Measurements from ENCODE around the gene PREP.
"Not testable (repeated sequence)": the region's sequence is repeated elsewhere in the genome, so short reads cannot be mapped to it uniquely, and the experiment has no call there.

PREP gene

DNA sequence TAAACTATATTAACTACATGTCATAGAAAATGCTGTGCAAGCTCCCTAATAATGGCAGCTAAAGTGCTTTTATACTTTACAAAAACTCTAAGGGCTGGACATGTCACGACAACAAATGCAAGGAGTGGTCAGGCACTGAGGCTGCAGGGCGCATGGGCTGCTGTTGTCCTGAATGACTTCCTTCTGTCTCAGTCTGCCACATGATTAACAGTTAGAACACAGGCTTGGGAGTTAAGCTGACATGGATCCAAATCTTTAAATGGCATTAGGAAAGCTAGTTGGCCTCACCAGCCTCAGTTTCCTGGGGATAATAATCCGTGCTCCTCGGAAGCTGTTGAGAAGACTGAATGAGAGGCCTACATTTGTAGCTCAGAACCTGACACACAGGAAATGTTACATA lies 57.4 kb downstream of the PREP start:
- DNase-seq (ENCODE audit: low spot score): no peak

DNA sequence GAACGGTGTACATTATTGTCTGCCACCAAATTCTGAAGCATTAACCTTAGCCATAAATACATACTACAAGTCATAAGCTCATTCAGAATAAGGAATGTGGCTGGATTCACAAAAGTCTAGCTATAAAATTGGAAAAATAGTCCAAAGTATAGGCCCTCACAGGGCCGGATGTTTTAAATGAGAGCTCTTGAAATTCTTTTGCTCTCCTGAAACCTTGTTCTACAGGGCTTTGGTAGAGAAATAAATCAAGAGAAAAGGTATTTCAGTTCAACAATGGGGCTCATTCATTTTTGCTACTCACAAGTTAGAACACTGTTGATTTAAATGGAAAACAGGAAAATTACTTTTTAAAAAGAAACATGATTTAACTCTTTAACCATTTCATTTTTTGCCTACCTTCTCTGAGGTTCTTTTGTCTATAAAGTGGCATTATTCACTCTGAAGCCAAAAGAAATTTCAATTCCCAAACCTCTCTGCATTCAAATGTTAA lies 58.0 kb downstream of the PREP start:
- DNase-seq (ENCODE audit: low spot score): no peak

- not testable (repeated sequence) for DNase-seq (ENCODE audit: low spot score)
Observed at GRCh38 chr6:105338350-105338983, 64.4 kb downstream of the PREP start.

DNA sequence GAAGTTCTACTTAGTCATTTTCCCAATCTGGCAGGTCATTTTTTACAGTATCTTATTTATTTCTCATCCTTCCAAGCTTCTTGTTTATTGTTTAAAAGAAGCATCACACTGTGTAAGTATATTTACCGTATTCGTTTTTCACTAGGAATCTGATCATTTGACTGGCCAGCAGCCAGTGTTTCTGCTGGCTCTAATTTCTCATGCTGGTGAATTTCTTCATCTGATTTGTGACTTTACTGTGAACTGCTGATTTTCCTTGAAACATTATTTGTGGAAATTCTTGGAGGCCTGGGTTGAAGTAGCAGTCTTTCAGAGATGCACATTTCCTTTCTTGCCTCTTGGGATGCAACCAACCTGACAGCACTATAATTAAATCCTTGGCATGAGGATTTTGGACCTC lies 65.9 kb downstream of the PREP start:
- no peak for DNase-seq (ENCODE audit: low spot score)

DNA sequence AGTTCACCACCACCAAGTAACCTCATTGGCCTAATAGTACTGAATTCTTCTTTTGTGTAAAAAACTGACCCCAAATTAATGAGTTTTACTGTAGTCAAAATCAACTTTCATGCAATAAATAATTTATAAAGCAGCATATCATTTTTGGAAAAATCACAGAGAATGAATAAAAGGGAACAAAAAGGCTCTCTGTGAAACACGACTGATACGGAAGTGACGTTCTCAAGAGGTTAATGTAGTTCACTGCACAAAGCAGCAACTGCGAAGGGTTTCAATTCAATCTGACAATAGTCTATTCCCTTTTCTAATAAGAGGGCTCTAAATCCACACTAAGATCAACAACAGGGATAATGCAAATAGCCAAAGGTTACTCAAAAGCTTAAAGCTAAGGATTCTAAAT lies 70.3 kb downstream of the PREP start:
- DNase-seq (ENCODE audit: low spot score): no peak

GRCh38 chr6:105331927-105332326 lies 71.0 kb downstream of the PREP start:
- no peak for DNase-seq (ENCODE audit: low spot score)

GRCh38 chr6:105330913-105331312 lies 72.0 kb downstream of the PREP start:
- no peak for DNase-seq (ENCODE audit: low spot score)

DNA sequence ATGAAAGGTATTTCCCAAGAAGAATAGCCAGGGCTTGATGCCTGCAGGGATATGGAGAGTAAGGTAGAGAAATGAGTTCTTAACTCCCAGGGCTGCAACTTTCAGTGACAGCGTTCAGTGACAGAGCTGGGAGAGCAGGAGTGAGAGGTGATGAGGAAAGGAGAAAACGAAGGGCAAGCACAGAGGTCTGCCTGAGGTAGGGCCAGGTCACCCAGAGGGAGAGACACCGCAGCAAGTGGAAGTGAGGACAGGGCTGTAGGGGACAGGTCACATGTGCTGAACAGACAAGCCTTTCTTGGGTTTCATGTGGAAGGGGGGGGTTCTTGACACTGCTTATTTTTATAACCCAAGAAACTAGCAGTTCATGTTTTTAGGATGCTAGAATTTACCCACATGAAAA lies 72.5 kb downstream of the PREP start:
- DNase-seq (ENCODE audit: low spot score): no peak

DNA sequence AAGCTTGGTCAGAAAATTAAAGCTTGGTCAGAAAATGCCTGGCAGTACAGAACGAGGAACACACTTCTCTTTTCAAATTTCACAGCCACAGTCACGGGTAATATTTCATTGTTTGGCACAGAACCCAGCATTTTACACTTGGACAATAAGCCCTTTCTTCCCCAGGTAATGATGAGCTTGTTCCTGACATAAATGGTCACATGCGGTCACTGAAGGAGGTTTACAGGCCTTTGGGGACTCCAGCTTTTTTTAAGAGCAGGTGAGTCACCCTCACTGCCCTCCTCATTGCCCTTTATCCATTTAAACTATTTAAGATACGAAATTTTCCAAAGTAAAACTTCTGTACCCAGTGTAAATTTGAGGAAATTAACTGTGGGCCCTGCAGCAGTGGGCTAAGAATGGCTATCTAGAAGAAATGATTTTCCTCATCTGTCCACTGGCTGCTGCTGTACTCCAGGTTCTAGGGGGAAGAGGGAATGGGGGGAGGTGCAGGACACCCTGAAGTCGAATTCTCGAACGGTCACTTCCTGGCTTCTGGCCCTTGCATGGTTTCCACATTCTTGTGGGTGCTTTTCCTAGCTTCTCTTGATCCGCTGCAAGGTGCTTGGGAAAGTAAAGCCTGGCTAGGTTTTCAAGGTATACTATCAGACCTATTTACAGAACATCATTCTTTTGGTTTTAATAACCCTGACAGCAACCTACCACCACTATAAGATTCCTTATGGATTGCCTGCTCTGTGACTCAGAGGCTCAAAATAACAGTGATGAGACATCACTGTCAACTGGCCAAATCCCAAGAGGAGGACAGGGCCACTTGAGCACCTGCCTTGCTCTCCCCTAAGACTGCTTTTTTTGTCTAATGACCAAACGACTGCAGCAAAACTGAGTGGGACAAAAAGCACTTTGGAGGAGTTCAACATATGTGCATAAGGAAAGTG lies 75.8 kb downstream of the PREP start:
- peak; percentile 58 for DNase-seq (ENCODE audit: low spot score)

DNA sequence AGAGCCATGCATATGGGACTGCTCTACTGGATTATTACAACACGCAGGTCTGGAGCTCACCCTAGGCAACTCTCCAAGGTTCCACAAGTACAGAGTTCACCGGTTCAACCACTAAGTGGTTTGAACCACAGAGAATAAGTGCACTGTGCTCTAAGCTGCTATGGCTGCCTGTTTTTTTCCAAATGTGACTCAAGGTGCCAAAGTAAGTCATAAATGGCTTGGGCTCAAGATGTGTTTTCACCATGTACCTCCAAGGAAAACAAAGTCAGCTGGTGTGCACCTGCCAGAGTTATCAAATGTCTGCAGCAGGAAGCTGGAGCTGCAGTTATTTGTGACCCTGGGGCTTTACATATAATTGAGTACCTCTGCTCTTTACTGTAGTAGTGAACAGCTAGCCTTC lies 76.7 kb downstream of the PREP start:
- DNase-seq (ENCODE audit: low spot score): no peak

DNA sequence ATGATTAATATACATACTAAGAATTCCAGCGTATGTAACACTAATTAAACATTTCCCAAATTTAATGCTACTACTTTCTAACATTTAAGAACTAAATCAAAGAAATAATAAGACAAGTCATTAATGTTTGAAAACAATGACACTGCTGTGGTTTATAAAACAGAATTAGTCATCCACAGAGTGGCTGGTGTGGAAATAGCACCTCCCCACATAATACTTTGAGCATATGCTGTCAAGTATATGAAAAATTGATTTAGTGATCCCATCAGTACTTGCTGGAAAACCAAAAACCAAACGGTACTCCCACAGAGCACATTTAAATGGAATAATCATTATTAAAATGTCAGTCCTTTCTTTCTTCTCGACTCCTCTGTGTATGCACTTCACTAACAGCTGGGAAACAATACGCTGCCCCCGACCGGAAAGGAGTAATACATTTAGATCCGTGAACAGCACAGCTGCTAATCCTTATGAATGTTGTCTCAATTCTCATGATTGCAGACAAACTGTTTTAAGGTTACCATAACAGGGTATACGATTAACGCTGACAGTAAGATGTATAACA lies 78.4 kb downstream of the PREP start:
- no peak for DNase-seq (ENCODE audit: low spot score)

DNA sequence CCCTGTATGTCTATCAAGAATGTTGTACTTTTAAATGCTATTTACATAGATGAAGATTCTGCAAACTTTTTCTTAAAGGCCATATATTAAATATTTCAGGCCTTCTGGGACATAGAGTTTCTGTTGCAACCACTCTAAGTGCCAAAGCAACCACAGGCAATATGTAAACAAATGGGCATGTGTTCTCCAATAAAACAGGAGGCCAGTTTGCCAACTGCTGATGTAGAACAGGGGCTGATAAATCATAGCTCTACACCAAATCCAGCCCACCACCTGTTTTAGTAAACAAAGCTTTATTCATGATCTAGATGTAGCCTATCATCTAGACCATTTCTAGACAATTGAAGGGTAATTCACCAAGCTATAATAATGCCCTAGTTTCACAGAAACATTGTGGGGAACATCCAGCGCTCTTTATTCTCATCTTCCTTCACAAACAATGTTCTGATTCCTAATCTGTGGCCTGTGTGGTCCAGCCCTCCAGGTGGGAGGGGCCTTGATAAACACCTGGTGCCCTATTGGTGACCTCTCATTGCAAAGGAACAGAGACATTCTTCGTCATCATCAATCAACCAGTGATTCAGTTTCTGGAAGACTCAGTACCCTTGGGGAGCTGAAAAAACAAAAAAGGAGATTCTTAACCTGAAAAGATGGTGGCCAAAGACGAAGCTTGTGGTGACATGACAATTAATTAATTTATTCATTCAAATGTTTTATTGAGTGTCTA lies 80.2 kb downstream of the PREP start:
- DNase-seq (ENCODE audit: low spot score): no peak

DNA sequence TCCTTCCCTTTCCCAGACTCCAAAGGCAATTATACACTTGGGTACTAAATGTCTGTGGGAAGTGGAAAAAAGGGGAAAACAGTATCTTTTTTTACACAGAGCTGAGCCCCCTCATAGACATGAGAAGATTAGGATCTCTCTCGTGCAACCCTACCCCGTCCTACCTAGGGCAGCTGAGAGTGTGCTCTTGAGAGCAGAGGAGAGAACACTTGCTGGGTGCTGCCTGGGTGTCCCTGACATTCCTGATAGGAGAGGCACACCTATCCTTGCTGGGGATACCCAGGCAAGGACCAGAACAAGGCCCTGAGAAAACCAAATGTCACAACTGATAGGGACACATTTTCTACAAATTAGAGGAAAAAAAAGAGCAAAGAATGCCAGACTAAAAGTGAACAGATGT lies 81.2 kb downstream of the PREP start:
- DNase-seq (ENCODE audit: low spot score): no peak

DNA sequence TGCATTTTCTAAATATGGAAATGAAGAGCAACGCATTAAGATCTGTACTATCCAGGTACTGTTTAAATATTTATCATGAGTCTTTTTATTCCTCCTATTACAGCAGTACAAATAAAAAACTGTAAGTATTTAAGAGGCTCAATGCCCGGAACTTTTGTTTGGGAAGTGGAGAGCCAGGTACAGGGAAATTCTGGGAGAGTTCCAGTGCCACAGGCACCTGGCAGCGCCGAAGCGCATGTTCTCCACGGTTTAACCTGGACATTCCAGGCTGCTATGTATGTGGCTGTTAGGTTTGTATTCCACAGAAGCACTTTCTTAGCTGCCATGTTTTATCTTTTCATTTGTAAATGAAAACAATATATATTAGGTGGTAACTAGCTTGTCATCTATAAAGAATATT lies 81.7 kb downstream of the PREP start:
- no peak for DNase-seq (ENCODE audit: low spot score)

DNA sequence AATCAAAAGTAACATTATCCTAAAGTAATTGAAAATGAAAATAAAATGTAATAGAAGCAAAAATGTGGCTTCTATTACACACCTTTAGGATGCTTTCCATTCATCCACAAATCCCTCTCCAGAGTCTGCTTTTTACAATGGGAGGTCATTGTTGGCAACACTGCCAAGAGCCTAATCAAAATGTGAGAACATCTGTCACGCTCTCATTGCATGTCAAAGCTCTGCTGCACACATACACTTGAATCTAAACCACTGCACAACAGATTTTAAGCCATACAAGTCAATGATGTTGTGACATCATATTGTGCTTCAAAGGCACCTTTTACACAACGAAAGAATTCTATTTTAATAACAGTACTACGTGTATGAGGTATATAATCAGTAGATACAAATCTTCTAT lies 82.1 kb downstream of the PREP start:
- no peak for DNase-seq (ENCODE audit: low spot score)

DNA sequence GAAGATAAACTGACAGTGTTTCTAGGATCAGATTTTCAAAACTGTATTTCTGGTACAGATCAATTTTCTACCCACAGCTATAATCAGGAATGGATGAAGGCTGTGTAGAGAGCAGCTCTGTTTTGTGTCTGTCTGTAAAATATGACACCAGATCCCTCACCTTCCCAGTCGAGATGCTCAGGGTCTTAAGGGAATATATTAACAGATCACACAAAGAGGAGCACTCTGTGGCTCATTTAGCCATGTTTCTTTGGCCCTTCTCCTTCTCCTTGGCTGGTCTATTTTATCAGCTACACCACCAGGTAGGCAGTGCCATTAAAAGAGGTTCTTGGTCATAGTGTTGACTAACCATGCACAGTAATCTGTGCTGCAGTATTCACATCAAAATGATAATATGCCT lies 82.6 kb downstream of the PREP start:
- DNase-seq (ENCODE audit: low spot score): no peak

GRCh38 chr6:105319331-105319730 lies 83.6 kb downstream of the PREP start:
- peak; percentile 19 for DNase-seq (ENCODE audit: low spot score)

DNA sequence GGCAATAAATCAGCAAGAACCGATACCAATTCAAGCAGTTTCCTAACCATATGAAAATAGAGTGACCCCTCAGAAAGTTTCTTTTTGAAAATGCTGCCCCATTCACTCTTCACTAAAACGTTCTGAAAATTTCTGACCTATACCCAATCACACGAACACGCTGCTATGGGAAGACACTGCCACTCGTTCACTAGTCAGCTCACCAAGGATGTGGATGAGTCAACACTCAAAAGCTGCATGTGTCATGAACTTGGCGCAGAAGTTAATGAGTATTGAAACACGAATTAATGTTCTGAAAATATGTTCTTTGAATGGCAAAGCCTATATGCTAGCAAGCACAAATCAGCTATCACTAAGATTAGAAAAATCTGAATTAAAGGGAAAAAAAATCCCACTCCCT lies 84.2 kb downstream of the PREP start:
- DNase-seq (ENCODE audit: low spot score): peak; percentile 63

DNA sequence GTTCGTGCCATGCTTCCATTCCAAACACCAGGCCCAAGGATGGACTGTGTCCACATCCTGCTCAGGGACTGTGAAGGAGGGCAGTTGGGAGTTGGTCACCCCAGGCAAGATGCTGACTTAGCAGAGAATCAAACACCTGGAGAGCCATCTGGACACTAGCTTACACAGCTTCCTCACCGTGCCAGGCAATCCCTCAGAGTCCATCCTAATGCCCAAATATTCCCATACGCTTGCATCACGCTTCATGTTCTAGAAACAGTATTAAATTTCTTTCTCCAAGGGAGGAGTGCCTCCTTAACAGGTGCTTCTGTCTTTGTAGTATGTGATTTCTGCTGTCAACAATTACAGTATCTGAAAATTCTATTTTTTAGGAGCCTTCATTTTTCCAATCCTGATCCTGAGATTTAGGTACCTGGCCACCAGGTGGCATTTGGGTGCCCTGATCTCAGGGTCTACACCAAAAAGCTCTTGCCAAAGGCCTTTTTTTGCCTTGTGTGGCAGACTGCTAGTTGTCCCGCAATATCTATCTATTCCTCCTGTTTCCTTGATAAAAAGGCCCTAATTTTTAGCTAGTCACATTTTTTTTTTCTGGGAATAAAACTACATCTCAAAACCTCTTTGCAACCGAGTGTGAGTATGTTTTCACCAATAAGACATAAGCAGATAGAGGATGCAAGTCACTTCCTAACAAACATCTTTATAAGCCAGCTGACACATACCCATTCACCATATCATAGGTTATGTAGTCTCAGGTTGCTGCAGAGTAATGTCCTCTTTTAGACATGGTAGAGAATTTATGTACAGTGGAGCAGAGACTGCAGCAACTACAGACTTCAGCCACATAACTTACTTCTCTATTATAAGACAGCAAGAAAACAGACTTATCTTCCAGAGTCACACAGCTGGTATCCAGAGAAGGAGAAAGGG lies 85.0 kb downstream of the PREP start:
- DNase-seq (ENCODE audit: low spot score): no peak

- DNase-seq (ENCODE audit: low spot score): no peak
Observed at GRCh38 chr6:105313211-105313610, 89.7 kb downstream of the PREP start.

DNA sequence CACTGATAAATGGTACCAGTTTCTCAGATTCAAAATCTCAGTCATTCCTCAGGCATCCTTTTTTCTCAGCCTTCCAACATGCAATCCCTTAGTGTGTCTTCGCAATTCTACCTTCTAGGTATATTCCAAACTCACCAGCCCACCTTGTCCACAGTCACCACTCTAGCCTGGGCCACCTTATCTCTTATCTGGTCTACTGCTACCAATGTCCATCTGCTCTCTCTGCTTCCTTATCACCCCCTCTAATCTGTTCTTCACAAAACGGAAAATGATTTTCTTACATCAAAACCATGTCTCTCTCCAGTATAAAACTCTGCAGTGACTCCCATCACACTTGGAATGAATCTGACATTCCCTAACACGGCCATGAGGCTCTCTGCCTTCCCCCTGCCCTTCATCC lies 91.9 kb downstream of the PREP start:
- no peak for DNase-seq (ENCODE audit: low spot score)

Data from AG08395 (cell line).